Measurements from ENCODE around the gene IQCF6.

GRCh38 chr3:51798411-51798963 is 19.4 kb upstream of the IQCF6 start:
- TF ChIP-seq CTCF (IDR thresholded peaks at IDR 0.05) = no peak
- no peak for TF ChIP-seq POLR2A (IDR thresholded peaks at IDR 0.05)
